HepG2 (cell line): Measurements from ENCODE around the gene PLEKHA6. TPM values are rescaled to one million over a fixed set of nuclear protein-coding genes. Genes with fewer than 3 reads are reported as not detected.

ENCODE experiments used
- ATAC-seq: fragments of 200-7000 bp; cut with Tn5 transposase; 3 replicates; pipeline ENCODE4 v1.9.1; 2020; ENCODE audit warnings: mild to moderate bottlenecking, moderate library complexity
- BruUV-seq: library from RNA; stranded (reverse); fragments of 400-500 nt; replicated peaks from 2 replicates; lab custom pipeline; 2021; lab: Mats Ljungman, UMichigan
- CTCF ChIA-PET: fragments of 300-600 bp; formaldehyde crosslinking; extraction: SDS; loops from one replicate; lab custom pipeline; 2021; ENCODE audit warnings: low total read pairs, inconsistent platforms, low intra/inter-chr PET ratio; lab: Yijun Ruan, JAX
- POLR2A ChIA-PET: fragments of 350-600 bp; sonication (Branson Sonifier 250); formaldehyde crosslinking; loops from one replicate; lab custom pipeline; 2020; ENCODE audit warnings: antibody characterized with exemption, inconsistent platforms; lab: Yijun Ruan, JAX
- DNase-seq: peaks from one replicate; pipeline ENCODE4 v3.0.0-alpha.2; 2015; ENCODE audit warnings: low spot score
- FAIRE-seq: peaks from 3 replicates; lab custom pipeline; 2011; peaks lifted over from hg19 to GRCh38; lab: Jason Lieb, UNC
- H2AFZ ChIP-seq: one replicate; pipeline ENCODE4 v1.6.1; 2011; ENCODE audit warnings: low read length, inconsistent platforms
- H3K27ac ChIP-seq: fragments of 300-600 bp; 3 replicates; pipeline ENCODE4 v1.8.0; 2011; ENCODE audit warnings: mixed run types, mild to moderate bottlenecking, mixed read lengths, low read length, inconsistent platforms; ENCODE audit not compliant: insufficient read depth; ENCODE audit errors: extremely low read length
- H3K27me3 ChIP-seq, 2 experiments: fragments of 200-600 bp in 1 of 2; 2 replicates in 1 of 2; 3 replicates in 1 of 2; pipeline versions ENCODE4 v1.6.0 to v1.8.0; 2011; ENCODE audit warnings: low read length in 2 of 2, mild to moderate bottlenecking in 2 of 2, moderate library complexity in 2 of 2, inconsistent platforms in 1 of 2; ENCODE audit not compliant: insufficient read depth in 2 of 2, control insufficient read depth in 1 of 2
- H3K36me3 ChIP-seq, 2 experiments: fragments of 200-600 bp in 1 of 2; replicated peaks in 1 of 2; 2 replicates in 1 of 2; 3 replicates in 1 of 2; pipeline versions ENCODE4 v1.5.1 to v1.8.0; 2011; ENCODE audit warnings: low read length in 2 of 2, inconsistent platforms in 1 of 2; ENCODE audit not compliant: insufficient read depth in 2 of 2, control insufficient read depth in 1 of 2
- H3K4me1 ChIP-seq: 2 replicates; pipeline ENCODE4 v1.5.1; 2012; ENCODE audit warnings: low read length, inconsistent platforms; ENCODE audit not compliant: insufficient read depth
- H3K4me2 ChIP-seq: 2 replicates; pipeline ENCODE4 v1.6.0; 2011; ENCODE audit warnings: low read depth, low read length, inconsistent platforms
- H3K4me3 ChIP-seq, 3 experiments: fragments of 200-600 bp in 1 of 3; sonication (generic), shearing (Covaris generic) in 1 of 3; replicated peaks in 1 of 3; 2 replicates each; pipeline ENCODE4 v1.5.1; 2011 to 2016; ENCODE audit warnings: low read length in 3 of 3, inconsistent platforms in 2 of 3, low read depth in 2 of 3, mild to moderate bottlenecking in 2 of 3, control low read depth in 1 of 3, mixed read lengths in 1 of 3; ENCODE audit not compliant: insufficient read depth in 1 of 3
- H3K79me2 ChIP-seq: one replicate; pipeline ENCODE4 v1.6.1; 2011; ENCODE audit warnings: low read length, inconsistent platforms; ENCODE audit not compliant: insufficient read depth
- H3K9ac ChIP-seq: 2 replicates; pipeline ENCODE4 v1.6.0; 2011; ENCODE audit warnings: mild to moderate bottlenecking, low read depth, low read length, inconsistent platforms; ENCODE audit not compliant: insufficient read depth
- H3K9me3 ChIP-seq: 2 replicates; pipeline ENCODE4 v1.5.1; 2012; ENCODE audit warnings: mild to moderate bottlenecking, low read length
- H4K20me1 ChIP-seq: 2 replicates; pipeline ENCODE4 v1.6.0; 2011; ENCODE audit warnings: inconsistent platforms, mild to moderate bottlenecking, low read length, moderate library complexity; ENCODE audit not compliant: insufficient read depth
- AFF4 ChIP-seq: sonication (generic); formaldehyde crosslinking; IDR thresholded peaks from 2 replicates; pipeline ENCODE4 v1.4.0; 2020; ENCODE audit warnings: missing genetic modification reagents
- BRCA1 ChIP-seq: sonication (generic); formaldehyde crosslinking; IDR thresholded peaks from 2 replicates; pipeline ENCODE4 v1.4.0; 2020; ENCODE audit warnings: missing genetic modification reagents
- DDIT3 ChIP-seq: sonication (generic); formaldehyde crosslinking; IDR thresholded peaks from 2 replicates; pipeline ENCODE4 v1.4.0; 2020; ENCODE audit warnings: mild to moderate bottlenecking, missing genetic modification reagents
- DPF2 ChIP-seq: sonication (generic); formaldehyde crosslinking; IDR thresholded peaks from 2 replicates; pipeline ENCODE4 v1.4.0; 2020; ENCODE audit warnings: mild to moderate bottlenecking, low read depth, missing genetic modification reagents, borderline replicate concordance
- GMEB2 ChIP-seq: IDR thresholded peaks from 2 replicates; pipeline ENCODE4 v1.6.1; 2016; ENCODE audit warnings: missing biosample characterization, missing genetic modification reagents, low read depth
- HES4 ChIP-seq: sonication (generic); formaldehyde crosslinking; IDR thresholded peaks from 2 replicates; pipeline ENCODE4 v1.9.0; 2021; ENCODE audit warnings: mild to moderate bottlenecking, missing genetic modification reagents, borderline replicate concordance
- KDM5A ChIP-seq: fragments of 200-600 bp; sonication (generic); IDR thresholded peaks from 2 replicates; pipeline ENCODE4 v1.7.0; 2018; ENCODE audit warnings: antibody characterized with exemption, mild to moderate bottlenecking, low read length, borderline replicate concordance
- MTF1 ChIP-seq: sonication (generic); formaldehyde crosslinking; IDR thresholded peaks from 2 replicates; pipeline ENCODE4 v1.5.0; 2020; ENCODE audit warnings: missing genetic modification reagents
- NR1H2 ChIP-seq: sonication (generic); formaldehyde crosslinking; IDR thresholded peaks from 2 replicates; pipeline ENCODE4 v1.8.1; 2022; ENCODE audit warnings: low read depth, missing genetic modification reagents, borderline replicate concordance
- NR3C1 ChIP-seq: sonication (generic); formaldehyde crosslinking; IDR thresholded peaks from 2 replicates; pipeline ENCODE4 v1.4.0; 2020; ENCODE audit warnings: missing genetic modification reagents
- POLR2AphosphoS5 ChIP-seq: IDR thresholded peaks from 2 replicates; pipeline ENCODE4 v1.6.1; 2012; ENCODE audit warnings: low read depth, low read length
- RAD21 ChIP-seq: fragments of 450-650 bp; formaldehyde crosslinking; IDR thresholded peaks from 2 replicates; pipeline ENCODE4 v1.5.0; 2020; ENCODE audit warnings: mild to moderate bottlenecking
- SMAD1 ChIP-seq: sonication (generic); formaldehyde crosslinking; IDR thresholded peaks from 2 replicates; pipeline ENCODE4 v1.4.0; 2020; ENCODE audit warnings: missing genetic modification reagents, low read depth, mild to moderate bottlenecking, borderline replicate concordance
- YY1 ChIP-seq: IDR thresholded peaks from 2 replicates; pipeline ENCODE4 v1.6.1; 2011; ENCODE audit warnings: low read length, low read depth, moderate library complexity, mild to moderate bottlenecking; ENCODE audit not compliant: insufficient read depth, insufficient replicate concordance
- ZEB1 ChIP-seq: IDR thresholded peaks from 2 replicates; pipeline ENCODE4 v1.6.1; 2012; ENCODE audit warnings: mild to moderate bottlenecking, low read depth, inconsistent platforms; ENCODE audit not compliant: insufficient replicate concordance
- ZNF207 ChIP-seq: fragments of 450-650 bp; IDR thresholded peaks from 2 replicates; pipeline ENCODE4 v1.6.1; 2016; ENCODE audit warnings: antibody characterized with exemption, borderline replicate concordance
- ZNF24 ChIP-seq: fragments of 450-650 bp; IDR thresholded peaks from 2 replicates; pipeline ENCODE4 v1.6.1; 2017; ENCODE audit warnings: antibody characterized with exemption, mild to moderate bottlenecking
- ZNF256 ChIP-seq: sonication (generic); formaldehyde crosslinking; conservative IDR thresholded peaks from 2 replicates; pipeline ENCODE4 v1.4.0; 2020; ENCODE audit warnings: missing genetic modification reagents
- ZNF362 ChIP-seq: sonication (generic); formaldehyde crosslinking; IDR thresholded peaks from 2 replicates; pipeline ENCODE4 v1.4.0; 2020; ENCODE audit warnings: missing genetic modification reagents, mild to moderate bottlenecking, borderline replicate concordance
- ZNF713 ChIP-seq: sonication (generic); formaldehyde crosslinking; IDR thresholded peaks from 2 replicates; pipeline ENCODE4 v1.4.0; 2020; ENCODE audit warnings: mild to moderate bottlenecking, missing genetic modification reagents
- WGBS: methylation state at CpG from one replicate; pipeline ENCODE4 v1.1.6; 2017; ENCODE audit warnings: low lambda C conversion rate; 5-methylcytosine and 5-hydroxymethylcytosine counted together
- in situ Hi-C: cut with HindIII; loops from 2 replicates; pipeline ENCODE4 v1.10.0; 2017; ENCODE audit warnings: low pct_unique_long_range_greater_than_20kb; ENCODE audit not compliant: extremely low pct_ligation_motif_present
- intact Hi-C: fragments of 100-400 bp; cut with micrococcal nuclease; formaldehyde crosslinking; loops from one replicate; pipeline ENCODE4 v1.10.0; 2022; ENCODE audit not compliant: unreplicated experiment
- polyA plus RNA-seq, 8 experiments: library from polyadenylated mRNA; depleted of rRNA in 3 of 8; stranded (reverse) in 7 of 8; unstranded in 1 of 8; fragments of >200 nt; fragmentation: Illumina TruSeq in 4 of 8; extraction: Trizol in 4 of 8; gene quantifications; 2 replicates each; pipeline versions ENCODE4 v1.2.1 to v1.2.3, GENCODE V29; 2011 to 2016; ENCODE audit warnings: low read depth in 4 of 8, missing spikeins in 1 of 8, mixed read lengths in 1 of 8; ENCODE audit not compliant: insufficient read depth in 1 of 8
- total RNA-seq, 5 experiments: library from RNA; depleted of rRNA; stranded (reverse); fragments of >200 nt; fragmentation: Illumina TruSeq; extraction: Trizol; gene quantifications; 2 replicates each; pipeline ENCODE4 v1.2.3, GENCODE V29; 2016; ENCODE audit warnings: low read depth in 1 of 5

The PLEKHA6 gene
- total and polyA plus RNA-seq, 2 of the 13 experiments (the other 11 are each of a cell fraction or from before 2014, with no cell fraction given) = 5.3 to 11.4 TPM

- TF ChIP-seq HES4 (CRISPR knock-in tag) (no peak), SMAD1 (CRISPR knock-in tag) (no peak), ZNF362 (CRISPR knock-in tag) (no peak), ZNF713 (no peak), KDM5A (no peak), POLR2AphosphoS5 (no peak), ZEB1 (no peak), RAD21 (CRISPR knock-in tag) (no peak), BRCA1 (CRISPR knock-in tag) (no peak), AFF4 (CRISPR knock-in tag) (no peak), NR3C1 (CRISPR knock-in tag) (no peak), MTF1 (CRISPR knock-in tag) (no peak), ZNF207 (no peak), YY1 (no peak), NR1H2 (no peak), ZNF256 (CRISPR knock-in tag) (no peak), DPF2 (CRISPR knock-in tag) (no peak), ZNF24 (no peak), GMEB2 (CRISPR knock-in tag) (no peak), DDIT3 (CRISPR knock-in tag) (no peak)
- H2AFZ ChIP-seq = no peak overlapping the region
- WGBS = 90% methylated on average over 2 of the region's 2 CpGs
- H3K9ac ChIP-seq = no peak overlapping the region
- no peak for FAIRE-seq
- intact Hi-C loops = no loop called here
- no peak for DNase-seq
- no peaks in the 10 kb centered on the region for H4K20me1 ChIP-seq
- H3K27ac ChIP-seq = no peak overlapping the region
- CTCF ChIA-PET = no interaction called here
- H3K79me2 ChIP-seq = no peaks in the 10 kb centered on the region
- in situ Hi-C loops = no loop called here
- no peak overlapping the region for H3K4me2 ChIP-seq
- no TSS peak for BruUV-seq
- no peak for ATAC-seq
- H3K9me3 ChIP-seq = no peaks in the 10 kb centered on the region
- no peaks in the 10 kb centered on the region for H3K36me3 ChIP-seq
- no peak overlapping the region for H3K4me3 ChIP-seq
- H3K4me1 ChIP-seq = peaks cover 26% of the 10 kb centered on the region
- POLR2A ChIA-PET = interaction anchor here (0.7 kb wide), 1 partner anchor 38 kb away, joined by 3 read pairs; no protein-coding TSS in a partner anchor
- H3K27me3 ChIP-seq = peaks cover 6 to 39% of the 10 kb centered on the region in 2 experiments; a peak in 4 of 5 replicates
These were observed 167.7 kb downstream of the PLEKHA6 start for GRCh38 chr1:204192046-204192445.
